Hematopoietic multipotent progenitor cell treated with erythropoietin and hydrocortisone succinate and interleukin-3 and kit ligand, for 6 days (in vitro differentiated cells): ENCODE data around the gene GP1BB.

Experiments
- DNase-seq: peaks from one replicate; pipeline ENCODE4 v3.0.0-alpha.2; 2015

GP1BB gene

GRCh38 chr22:19756288-19757128 lies 33.2 kb downstream of the GP1BB start:
- DNase-seq: peak; percentile 51

- DNase-seq: no peak
Measured at GRCh38 chr22:19757140-19757984, 34.0 kb downstream of the GP1BB start.

GRCh38 chr22:19757985-19758895 lies 34.9 kb downstream of the GP1BB start:
- DNase-seq: no peak

GRCh38 chr22:19758896-19759426 lies 35.6 kb downstream of the GP1BB start:
- DNase-seq: no peak

GRCh38 chr22:19759427-19760057 lies 36.2 kb downstream of the GP1BB start:
- no peak for DNase-seq

GRCh38 chr22:19760058-19760950 lies 37.0 kb downstream of the GP1BB start, which contains the start of gene TBX1:
Gene TBX1, plus strand, starts transcription at chr22:19760778. Its CDS starts 66 bp downstream, at chr22:19760844.
- DNase-seq: no peak

GRCh38 chr22:19760951-19761724 lies 37.8 kb downstream of the GP1BB start:
- DNase-seq: no peak

- no peak for DNase-seq
Measured at GRCh38 chr22:19761725-19762567, 38.6 kb downstream of the GP1BB start.

GRCh38 chr22:19762568-19763457 lies 39.5 kb downstream of the GP1BB start:
- DNase-seq: no peak

GRCh38 chr22:19763458-19764298 lies 40.3 kb downstream of the GP1BB start:
- no peak for DNase-seq

- DNase-seq: no peak
Measured at GRCh38 chr22:19764299-19764593, 40.9 kb downstream of the GP1BB start.

- no peak for DNase-seq
Measured at GRCh38 chr22:19764636-19765476, 41.5 kb downstream of the GP1BB start.

- DNase-seq: peak; percentile 42
Measured at GRCh38 chr22:19765477-19766239, 42.3 kb downstream of the GP1BB start.

GRCh38 chr22:19766240-19766510 lies 42.8 kb downstream of the GP1BB start:
- DNase-seq: no peak

- peak; percentile 85 for DNase-seq
Measured at GRCh38 chr22:19766511-19767426, 43.4 kb downstream of the GP1BB start.
